GM12864 (cell line): Measurements from ENCODE around the gene DDX3X.
"Not testable (repeated sequence)": the region's sequence is repeated elsewhere in the genome, so short reads cannot be mapped to it uniquely, and the experiment has no call there.

Experiments
- DNase-seq: peaks from one replicate; pipeline ENCODE4 v3.0.0-alpha.2; 2011; ENCODE audit warnings: low read depth
- H3K4me3 ChIP-seq: 2 replicates; pipeline ENCODE4 v1.5.1; 2011; ENCODE audit warnings: mild to moderate bottlenecking, low read depth, low read length, control low read depth
- TF ChIP-seq, protein P1 (sequence below): IDR thresholded peaks from 2 replicates; pipeline ENCODE4 v1.5.1; 2011; ENCODE audit warnings: low read depth, mild to moderate bottlenecking, moderate library complexity, low read length, control low read depth, inconsistent platforms; ENCODE audit errors: missing control alignments

DDX3X gene

DNA sequence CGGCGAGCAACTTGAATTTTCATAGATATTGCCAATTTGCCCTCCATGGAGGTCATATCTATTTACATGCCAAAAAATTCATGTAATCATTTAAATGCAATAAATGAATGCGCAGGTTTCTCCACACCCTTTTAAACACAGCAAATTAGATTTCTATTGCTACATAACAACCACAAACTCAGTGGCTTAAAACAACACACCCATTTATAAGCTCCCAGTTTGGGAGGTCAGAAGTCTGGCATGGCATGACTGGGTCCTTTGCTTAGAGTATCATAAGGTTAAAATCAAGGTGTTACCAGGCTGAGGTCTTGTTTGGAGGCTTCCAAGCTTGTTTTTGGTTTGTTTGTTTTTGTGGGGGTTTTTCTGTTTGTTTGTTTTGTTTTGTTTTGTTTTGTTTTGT, 63.3 kb downstream of the DDX3X start:
- no peak overlapping the region for H3K4me3 ChIP-seq
- TF ChIP-seq, protein P1, sequence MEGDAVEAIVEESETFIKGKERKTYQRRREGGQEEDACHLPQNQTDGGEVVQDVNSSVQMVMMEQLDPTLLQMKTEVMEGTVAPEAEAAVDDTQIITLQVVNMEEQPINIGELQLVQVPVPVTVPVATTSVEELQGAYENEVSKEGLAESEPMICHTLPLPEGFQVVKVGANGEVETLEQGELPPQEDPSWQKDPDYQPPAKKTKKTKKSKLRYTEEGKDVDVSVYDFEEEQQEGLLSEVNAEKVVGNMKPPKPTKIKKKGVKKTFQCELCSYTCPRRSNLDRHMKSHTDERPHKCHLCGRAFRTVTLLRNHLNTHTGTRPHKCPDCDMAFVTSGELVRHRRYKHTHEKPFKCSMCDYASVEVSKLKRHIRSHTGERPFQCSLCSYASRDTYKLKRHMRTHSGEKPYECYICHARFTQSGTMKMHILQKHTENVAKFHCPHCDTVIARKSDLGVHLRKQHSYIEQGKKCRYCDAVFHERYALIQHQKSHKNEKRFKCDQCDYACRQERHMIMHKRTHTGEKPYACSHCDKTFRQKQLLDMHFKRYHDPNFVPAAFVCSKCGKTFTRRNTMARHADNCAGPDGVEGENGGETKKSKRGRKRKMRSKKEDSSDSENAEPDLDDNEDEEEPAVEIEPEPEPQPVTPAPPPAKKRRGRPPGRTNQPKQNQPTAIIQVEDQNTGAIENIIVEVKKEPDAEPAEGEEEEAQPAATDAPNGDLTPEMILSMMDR, result no peak
- no peak for DNase-seq

DNA sequence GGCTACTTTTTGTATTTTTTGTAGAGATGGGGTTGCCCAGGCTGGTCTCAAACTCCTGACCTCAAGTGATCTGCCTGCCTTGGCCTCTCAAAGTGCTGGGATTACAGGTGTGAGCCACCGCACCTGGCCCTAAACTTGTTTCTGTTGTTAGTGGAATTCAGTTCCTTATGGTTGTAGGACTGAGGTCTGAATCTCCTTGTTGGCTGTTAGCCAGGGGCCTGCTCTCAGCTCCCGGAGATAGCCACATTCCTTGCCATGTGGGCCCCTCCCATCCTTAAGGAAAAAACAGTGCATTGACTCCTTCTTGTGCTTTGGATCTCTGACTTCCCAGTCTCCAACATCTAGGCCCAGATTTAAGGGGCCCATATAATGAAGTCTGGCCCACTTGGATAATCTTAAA, 63.8 kb downstream of the DDX3X start:
- TF ChIP-seq, protein P1, result no peak
- DNase-seq, result no peak
- H3K4me3 ChIP-seq, result no peak overlapping the region

DNA sequence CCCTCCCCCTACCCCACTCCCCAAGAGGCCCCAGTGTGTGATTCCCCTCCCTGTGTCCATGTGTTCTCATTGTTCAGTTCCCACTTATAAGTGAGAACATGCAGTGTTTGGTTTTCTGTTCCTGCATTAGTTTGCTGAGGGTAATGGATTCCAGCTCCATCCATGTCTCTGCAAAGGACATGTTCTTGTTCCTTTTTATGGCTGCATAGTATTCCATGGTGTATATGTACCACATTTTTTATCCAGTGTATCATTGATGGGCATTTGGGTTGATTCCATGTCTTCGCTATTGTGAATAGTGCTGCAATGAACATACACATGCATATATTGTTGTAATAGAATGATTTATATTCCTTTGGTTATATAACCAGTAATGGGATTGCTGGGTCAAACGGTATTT, 68.6 kb downstream of the DDX3X start:
- H3K4me3 ChIP-seq, DNase-seq: not testable (repeated sequence)

DNA sequence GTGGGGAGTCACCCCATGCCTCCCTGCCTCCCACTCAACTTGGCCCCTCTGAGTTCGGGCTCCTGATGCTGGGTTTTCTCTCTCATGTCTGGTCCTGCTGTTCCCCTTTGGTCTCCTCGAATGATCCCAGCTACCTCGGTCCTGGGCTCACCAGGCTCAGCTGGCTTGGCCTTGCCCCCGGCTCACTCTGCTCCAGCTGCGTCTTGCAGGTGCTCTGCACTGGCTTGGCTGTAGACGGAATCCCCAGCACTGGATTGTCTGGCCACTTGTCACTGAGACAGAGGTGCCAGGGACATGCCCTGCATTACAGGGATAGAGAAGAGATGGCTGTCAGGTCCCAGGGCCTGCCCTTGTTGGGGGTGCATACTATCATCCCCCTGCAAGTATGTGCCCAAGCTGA, 71.6 kb downstream of the DDX3X start:
- no peak overlapping the region for H3K4me3 ChIP-seq
- TF ChIP-seq, protein P1, result no peak
- no peak for DNase-seq

DNA sequence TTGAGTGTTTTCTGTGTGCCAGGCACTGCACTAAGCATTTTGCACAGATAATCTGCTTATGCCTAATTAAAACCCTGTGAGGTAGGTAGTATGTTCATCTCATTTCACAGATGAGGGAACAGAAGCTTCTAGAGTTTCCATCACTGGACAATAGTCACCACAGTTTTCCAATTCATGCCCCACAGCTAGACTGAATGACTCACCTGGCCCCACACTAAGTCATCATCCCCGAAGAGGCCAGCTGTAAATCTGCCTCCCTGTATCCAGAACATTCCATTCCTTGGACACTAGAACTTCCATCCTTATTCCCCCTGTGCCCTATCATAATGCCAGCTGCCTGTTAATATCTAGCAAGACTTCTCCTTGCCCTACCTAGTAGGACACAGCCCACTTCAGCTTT, 72.2 kb downstream of the DDX3X start:
- H3K4me3 ChIP-seq, result no peak overlapping the region
- no peak for DNase-seq
- TF ChIP-seq, protein P1, result no peak

DNA sequence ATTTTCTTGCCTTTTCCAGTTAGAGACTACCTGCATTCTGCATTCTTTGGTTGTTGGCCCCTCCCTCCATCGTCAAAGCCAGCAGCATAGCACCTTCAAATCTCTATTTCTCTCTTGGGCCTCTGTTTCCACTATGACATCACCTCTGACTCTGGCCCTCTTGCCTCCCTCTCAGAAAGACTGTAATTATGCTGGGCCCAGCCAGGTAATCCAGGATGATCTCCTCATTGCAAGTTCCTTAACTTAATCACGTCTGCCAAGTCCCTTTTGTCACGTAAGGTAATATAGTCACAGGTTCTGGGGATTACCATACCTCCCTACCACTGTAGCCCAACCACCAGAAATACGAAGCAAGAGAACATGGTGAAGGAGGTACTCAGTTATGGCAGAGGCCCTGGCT, 73.9 kb downstream of the DDX3X start:
- no peak for DNase-seq
- no peak overlapping the region for H3K4me3 ChIP-seq
- TF ChIP-seq, protein P1, result no peak

DNA sequence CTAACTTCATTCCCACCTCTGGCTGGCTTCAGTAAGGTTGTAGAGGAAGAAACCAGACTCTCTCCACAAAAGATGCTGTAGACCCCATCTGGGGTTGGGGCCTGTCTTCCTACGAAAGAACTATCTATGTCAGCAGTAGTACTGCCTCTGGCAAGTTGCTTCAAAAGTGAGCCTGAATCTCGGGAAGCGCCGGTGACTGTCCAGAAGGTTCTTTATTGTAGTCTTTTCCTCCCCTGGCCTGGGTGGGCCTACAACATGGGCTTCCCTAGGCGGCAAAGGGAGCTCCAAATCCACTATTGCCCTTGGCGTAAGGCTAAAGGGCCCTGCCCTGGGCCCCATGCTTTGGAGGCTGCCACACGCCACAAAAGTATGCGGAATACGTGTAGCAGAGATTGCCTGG, 74.6 kb downstream of the DDX3X start:
- H3K4me3 ChIP-seq, result no peak overlapping the region
- no peak for DNase-seq
- TF ChIP-seq, protein P1, result no peak

DNA sequence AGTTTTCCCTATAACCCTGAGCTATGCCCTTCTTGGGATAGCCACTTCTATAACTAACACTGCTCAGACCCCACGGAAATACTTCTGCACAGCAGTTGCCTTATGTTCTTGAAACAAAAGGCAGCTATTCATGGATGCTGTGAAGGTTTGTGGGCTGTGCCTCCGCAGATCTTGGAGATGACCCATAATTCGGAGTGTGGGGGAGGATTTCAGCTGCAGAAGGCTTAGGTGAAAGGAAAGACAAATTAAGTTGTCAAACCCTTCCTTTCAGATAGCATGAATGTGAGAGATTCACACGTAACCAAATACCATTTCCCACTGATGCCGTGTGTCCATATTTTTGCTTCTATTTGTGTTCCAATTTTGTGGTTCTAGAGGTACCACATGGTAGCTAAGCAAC, 75.0 kb downstream of the DDX3X start:
- no peak for DNase-seq
- TF ChIP-seq, protein P1, result no peak
- H3K4me3 ChIP-seq, result no peak overlapping the region

DNA sequence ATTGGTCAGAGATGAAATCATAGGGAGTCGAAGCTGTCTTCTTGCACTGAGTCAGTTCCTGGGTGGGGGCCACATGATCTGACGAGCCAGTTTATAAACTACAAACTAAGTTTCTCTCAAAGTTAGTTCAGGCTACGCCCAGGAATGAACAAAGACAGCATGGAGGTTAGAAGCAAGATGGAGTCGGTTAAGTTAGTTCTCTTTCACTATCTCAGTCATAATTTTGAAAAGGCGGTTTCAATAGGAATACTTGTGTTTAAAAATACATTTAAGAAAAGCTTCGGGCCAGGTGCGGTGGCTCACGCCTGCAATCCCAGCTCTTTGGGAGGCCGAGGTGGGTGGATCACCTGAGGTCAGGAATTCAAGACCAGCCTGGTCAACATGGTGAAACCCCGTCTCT, 77.3 kb downstream of the DDX3X start:
- H3K4me3 ChIP-seq, DNase-seq: not testable (repeated sequence)
